ENCODE data around the gene SF3B2. TPM values are rescaled to one million over a fixed set of nuclear protein-coding genes. Genes with fewer than 3 reads are reported as not detected.

Gene SF3B2
- total RNA-seq, 2 donors from 2014 or later, result 209 to 254 TPM

- no peaks in the 10 kb centered on the region for H3K9me3 Mint-ChIP-seq
- Histone ChIP-seq H3K27ac (ENCODE audit: low read depth, low read length) (peak within 1 kb of the TSS; percentile 74), H3K27me3 (ENCODE audit: control insufficient read depth, insufficient read depth, low read length, poor library complexity, severe bottlenecking) (no peaks in the 10 kb centered on the region), H3K4me3 (ENCODE audit: low read length) (peak within 1 kb of the TSS; percentile 85), H3K9ac (ENCODE audit: extremely low read depth, low read length, poor library complexity, severe bottlenecking) (peak within 1 kb of the TSS; percentile 62), H3K36me3 (ENCODE audit: control insufficient read depth, insufficient read depth, low read length) (peaks cover 61% of the 10 kb centered on the region), H3K9me3 (ENCODE audit: control insufficient read depth, low read length) (peaks cover 4% of the 10 kb centered on the region), H3K4me1 (ENCODE audit: control insufficient read depth, insufficient read depth, low read length) (peaks cover 5% of the 10 kb centered on the region)
- H3K36me3 Mint-ChIP-seq (ENCODE audit: low read depth), result peaks cover 59% of the 10 kb centered on the region
- no peaks in the 10 kb centered on the region for H3K27me3 Mint-ChIP-seq (ENCODE audit: insufficient read depth)
- peaks cover 25% of the 10 kb centered on the region for H3K4me1 Mint-ChIP-seq
- peak within 1 kb of the TSS; percentile 96 for H3K27ac Mint-ChIP-seq
- no peak for TF ChIP-seq CTCF (conservative IDR thresholded peaks at IDR 0.05)
- DNase-seq, result peak; percentile 90
- WGBS, 2 experiments (ENCODE audit: insufficient coverage in 1 of 2, insufficient read length in 1 of 2), result 2 to 19% methylated on average over 4 to 120 of the region's 120 CpGs
- H3K4me3 Mint-ChIP-seq, result peak within 1 kb of the TSS; percentile 75
Observed at GRCh38 chr11:66069715-66070603, 17.8 kb downstream of the SF3B2 start, which contains the start of gene PACS1. PACS1 (plus strand) TSS chr11:66070272; CDS start chr11:66070487, 215 bp downstream.

- no peak for TF ChIP-seq CTCF (conservative IDR thresholded peaks at IDR 0.05)
- Mint-ChIP-seq H3K36me3 (ENCODE audit: low read depth) (peaks cover 58% of the 10 kb centered on the region), H3K4me3 (peak overlapping the region; percentile 75), H3K27me3 (ENCODE audit: insufficient read depth) (no peaks in the 10 kb centered on the region), H3K9me3 (no peaks in the 10 kb centered on the region), H3K4me1 (peaks cover 25% of the 10 kb centered on the region), H3K27ac (peak overlapping the region; percentile 50)
- Histone ChIP-seq H3K36me3 (ENCODE audit: control insufficient read depth, insufficient read depth, low read length) (peaks cover 62% of the 10 kb centered on the region), H3K9ac (ENCODE audit: extremely low read depth, low read length, poor library complexity, severe bottlenecking) (peak overlapping the region; percentile 62), H3K4me1 (ENCODE audit: control insufficient read depth, insufficient read depth, low read length) (peaks cover 5% of the 10 kb centered on the region), H3K27ac (ENCODE audit: low read depth, low read length) (no peak overlapping the region), H3K9me3 (ENCODE audit: control insufficient read depth, low read length) (no peaks in the 10 kb centered on the region), H3K4me3 (ENCODE audit: low read length) (peak overlapping the region; percentile 85), H3K27me3 (ENCODE audit: control insufficient read depth, insufficient read depth, low read length, poor library complexity, severe bottlenecking) (no peaks in the 10 kb centered on the region)
- WGBS, 2 experiments (ENCODE audit: insufficient coverage in 1 of 2, insufficient read length in 1 of 2), result 4 to 14% methylated on average over 19 to 57 of the region's 60 CpGs
- peak; percentile 78 for DNase-seq
Observed at GRCh38 chr11:66070604-66071380, 18.6 kb downstream of the SF3B2 start.

- Histone ChIP-seq H3K4me3 (ENCODE audit: low read length) (peak overlapping the region; percentile 85), H3K9ac (ENCODE audit: extremely low read depth, low read length, poor library complexity, severe bottlenecking) (peak overlapping the region; percentile 62), H3K4me1 (ENCODE audit: control insufficient read depth, insufficient read depth, low read length) (peaks cover 5% of the 10 kb centered on the region), H3K36me3 (ENCODE audit: control insufficient read depth, insufficient read depth, low read length) (peaks cover 60% of the 10 kb centered on the region), H3K27me3 (ENCODE audit: control insufficient read depth, insufficient read depth, low read length, poor library complexity, severe bottlenecking) (no peaks in the 10 kb centered on the region), H3K9me3 (ENCODE audit: control insufficient read depth, low read length) (no peaks in the 10 kb centered on the region), H3K27ac (ENCODE audit: low read depth, low read length) (no peak overlapping the region)
- TF ChIP-seq CTCF (conservative IDR thresholded peaks at IDR 0.05), result no peak
- H3K27me3 Mint-ChIP-seq (ENCODE audit: insufficient read depth), result no peaks in the 10 kb centered on the region
- peaks cover 25% of the 10 kb centered on the region for H3K4me1 Mint-ChIP-seq
- peak overlapping the region; percentile 50 for H3K27ac Mint-ChIP-seq
- DNase-seq, result no peak
- H3K9me3 Mint-ChIP-seq, result no peaks in the 10 kb centered on the region
- peak overlapping the region; percentile 75 for H3K4me3 Mint-ChIP-seq
- WGBS, 2 experiments (ENCODE audit: insufficient coverage in 1 of 2, insufficient read length in 1 of 2), result 36 to 69% methylated on average over 1 of the region's 2 CpGs
- peaks cover 57% of the 10 kb centered on the region for H3K36me3 Mint-ChIP-seq (ENCODE audit: low read depth)
Observed at GRCh38 chr11:66071381-66071801, 19.2 kb downstream of the SF3B2 start.
